Mucosa of descending colon (tissue), 3 donors: Measurements from ENCODE around the gene ABCB11. TPM values are rescaled to one million over a fixed set of nuclear protein-coding genes. Genes with fewer than 3 reads are reported as not detected.
A peak's percentile ranks its signal among the peaks of the same experiment; 100 is the strongest.

ENCODE experiments used
- ATAC-seq: fragments of 200-7000 bp; cut with Tn5 transposase; one replicate; pipeline ENCODE4 v1.9.1; 2020; ENCODE audit warnings: mild to moderate bottlenecking, moderate library complexity
- DNase-seq, 3 donors: peaks; one replicate each; pipeline ENCODE4 v3.0.0-alpha.2; 2020
- H3K36me3 ChIP-seq: fragments of 200-600 bp; one replicate; pipeline ENCODE4 v1.8.0; 2021; ENCODE audit warnings: low read depth, mild to moderate bottlenecking
- H3K4me1 ChIP-seq: fragments of 200-600 bp; one replicate; pipeline ENCODE4 v1.8.0; 2021; ENCODE audit warnings: low read depth, mild to moderate bottlenecking
- H3K4me3 ChIP-seq: fragments of 200-600 bp; one replicate; pipeline ENCODE4 v1.8.0; 2021; ENCODE audit warnings: mild to moderate bottlenecking
- H3K9me3 ChIP-seq: fragments of 200-600 bp; one replicate; pipeline ENCODE4 v1.8.0; 2021; ENCODE audit warnings: mild to moderate bottlenecking
- CTCF ChIP-seq: fragments of 200-600 bp; IDR thresholded peaks from one replicate; pipeline ENCODE4 v1.8.0; 2022; ENCODE audit warnings: antibody characterized with exemption, mild to moderate bottlenecking
- intact Hi-C, 2 donors: fragments of 100-400 bp; cut with DNase I in 1 of 2; cut with micrococcal nuclease in 1 of 2; formaldehyde crosslinking; loops; one replicate each; pipeline versions ENCODE4 v1.11.0 to v1.11.1; 2022; cut with DNase I, micrococcal nuclease
- total RNA-seq, 3 donors: library from RNA; stranded (reverse); fragmentation: NEBNext Ultra II Directional in 2 of 3; extraction: Animal tissue kit (Norgen Biotek cat#: 25700) in 2 of 3; gene quantifications; one replicate each; pipeline versions ENCODE4 v1.2.1 to v1.2.4, GENCODE V29; 2021 to 2023
- donor health status: DM: no; HTN: no; CAD: no; lungs with moderate emphysema.
- donor health status: DM: no; HTN: no; CAD: no.
- donor health status: DM: no; HTN: yes; CAD: no.

Gene ABCB11
- total RNA-seq, 3 donors from 2014 or later, result 1.2 to 21.7 (median 4.6) TPM

GRCh38 chr2:169038338-169038757, 7.2 kb upstream of the ABCB11 start:
- peak; percentile 76 for ATAC-seq
- TF ChIP-seq CTCF, result no peak
- DNase-seq, result no peak
- no peak overlapping the region for H3K4me3 ChIP-seq
- intact Hi-C loops, result no loop called here
- H3K9me3 ChIP-seq, result peaks cover 10% of the 10 kb centered on the region
- H3K36me3 ChIP-seq, result no peaks in the 10 kb centered on the region
- H3K4me1 ChIP-seq, result peaks cover 7% of the 10 kb centered on the region

- Histone ChIP-seq H3K4me3 (no peak overlapping the region), H3K4me1 (peaks cover 7% of the 10 kb centered on the region), H3K9me3 (no peaks in the 10 kb centered on the region), H3K36me3 (no peaks in the 10 kb centered on the region)
- DNase-seq (no peak), ATAC-seq (peak; percentile 56)
- TF ChIP-seq CTCF, result no peak
- intact Hi-C loops, result no loop called here
These were observed 5.8 kb upstream of the ABCB11 start for GRCh38 chr2:169036736-169037440.

GRCh38 chr2:169035887-169036286, 4.8 kb upstream of the ABCB11 start:
- intact Hi-C loops, result no loop called here
- H3K4me3 ChIP-seq, result no peak overlapping the region
- H3K4me1 ChIP-seq, result peaks cover 7% of the 10 kb centered on the region
- no peaks in the 10 kb centered on the region for H3K9me3 ChIP-seq
- no peaks in the 10 kb centered on the region for H3K36me3 ChIP-seq
- DNase-seq, result no peak
- ATAC-seq, result no peak
- no peak for TF ChIP-seq CTCF

GRCh38 chr2:169034984-169035544, 3.9 kb upstream of the ABCB11 start:
- Histone ChIP-seq H3K9me3 (no peaks in the 10 kb centered on the region), H3K4me1 (peaks cover 7% of the 10 kb centered on the region), H3K4me3 (no peak overlapping the region), H3K36me3 (no peaks in the 10 kb centered on the region)
- no peak for DNase-seq
- peak; percentile 53 for ATAC-seq
- no peak for TF ChIP-seq CTCF
- intact Hi-C loops, result no loop called here

GRCh38 chr2:169034256-169034655, 3.1 kb upstream of the ABCB11 start:
- peaks cover 7% of the 10 kb centered on the region for H3K4me1 ChIP-seq
- no peak for TF ChIP-seq CTCF
- H3K9me3 ChIP-seq, result no peaks in the 10 kb centered on the region
- intact Hi-C loops, result no loop called here
- ATAC-seq, result peak; percentile 82
- H3K36me3 ChIP-seq, result no peaks in the 10 kb centered on the region
- no peak for DNase-seq
- no peak overlapping the region for H3K4me3 ChIP-seq
